Measurements from ENCODE around the gene ABCA13.

The ABCA13 gene

DNA sequence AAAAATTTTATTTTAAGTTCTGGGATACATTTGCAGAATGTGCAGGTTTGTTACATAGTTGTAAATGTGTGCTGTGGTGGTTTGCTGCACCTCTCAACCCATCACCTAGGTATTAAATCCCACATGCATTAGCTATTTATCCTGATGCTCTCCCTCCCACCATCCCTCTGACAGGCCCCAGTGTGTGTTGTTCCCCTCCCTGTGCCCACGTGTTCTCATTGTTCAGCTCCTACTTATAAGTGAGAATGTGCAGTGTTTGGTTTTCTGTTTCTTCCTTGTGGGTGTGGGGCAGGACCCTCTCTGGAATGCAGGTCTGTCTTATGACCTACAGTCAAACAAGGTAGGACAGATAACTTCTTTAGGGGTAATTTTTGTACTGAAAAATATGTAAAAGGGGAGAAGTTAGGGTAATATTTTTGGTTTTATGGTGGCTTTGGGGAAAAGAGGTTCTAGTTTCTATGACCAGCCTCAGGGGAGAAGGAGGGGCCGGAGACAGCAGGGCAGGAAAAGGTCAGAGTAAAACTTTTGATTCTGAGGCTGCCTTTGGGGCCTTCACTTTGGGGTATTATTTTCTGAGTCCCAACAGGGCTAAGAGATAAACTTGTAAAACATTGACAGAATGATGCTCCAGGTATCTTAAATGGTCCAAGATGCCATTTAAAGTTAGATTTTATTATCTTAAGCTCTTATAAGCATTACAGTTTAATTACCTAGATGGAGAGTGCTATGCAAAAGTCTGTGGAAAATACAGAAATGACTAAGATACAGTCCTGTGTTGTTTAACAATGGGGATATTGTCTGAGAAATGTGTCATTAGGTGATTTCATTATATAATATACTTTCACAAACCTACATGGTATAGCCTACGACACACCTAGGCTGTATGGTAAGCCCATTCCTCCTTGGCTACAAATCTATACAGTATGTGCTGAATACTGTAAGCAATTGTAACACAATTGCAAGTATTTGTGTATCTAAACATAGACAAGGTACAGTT lies 354.8 kb downstream of the ABCA13 start:
- no peak for DNase-seq (ENCODE audit: low spot score)

DNA sequence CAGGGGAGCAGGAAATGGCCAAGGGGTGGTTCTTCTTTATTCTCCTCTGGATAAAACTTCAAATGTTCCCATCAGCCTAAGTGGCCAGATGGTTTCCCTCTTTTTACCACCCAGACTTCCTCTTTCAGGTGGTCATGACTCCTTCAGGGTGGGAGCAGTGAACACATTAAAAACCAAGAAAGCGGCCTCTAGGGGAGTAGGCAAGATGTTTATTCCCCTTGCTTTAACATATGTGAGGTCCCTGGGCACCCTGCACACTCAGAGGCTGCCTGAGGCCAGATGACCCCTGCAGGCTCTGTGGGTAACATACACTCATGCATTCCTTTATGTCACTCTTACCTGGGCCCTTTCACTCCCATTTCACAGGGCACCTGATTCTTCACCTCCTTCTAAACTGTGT lies 357.4 kb downstream of the ABCA13 start:
- no peak for DNase-seq (ENCODE audit: low spot score)

DNA sequence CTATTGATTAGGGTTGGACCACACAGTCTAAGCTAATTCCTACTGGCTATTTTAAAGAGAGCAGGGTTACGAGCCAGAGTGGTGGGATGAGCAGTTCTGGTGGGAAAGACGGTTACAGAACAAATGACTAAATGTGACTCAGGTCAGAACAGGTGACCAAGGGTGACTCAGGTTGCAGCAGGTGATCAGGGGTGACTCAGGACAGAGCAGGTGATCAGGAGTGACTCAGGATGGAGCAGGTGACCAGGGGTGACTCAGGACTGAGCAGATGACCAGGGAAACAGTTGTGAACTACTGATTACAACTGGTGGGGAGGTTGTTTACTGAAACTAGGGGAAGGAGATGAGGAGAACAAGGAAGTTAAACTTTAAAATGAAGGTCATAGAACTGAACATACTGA lies 366.3 kb downstream of the ABCA13 start:
- DNase-seq (ENCODE audit: low spot score), result no peak

DNA sequence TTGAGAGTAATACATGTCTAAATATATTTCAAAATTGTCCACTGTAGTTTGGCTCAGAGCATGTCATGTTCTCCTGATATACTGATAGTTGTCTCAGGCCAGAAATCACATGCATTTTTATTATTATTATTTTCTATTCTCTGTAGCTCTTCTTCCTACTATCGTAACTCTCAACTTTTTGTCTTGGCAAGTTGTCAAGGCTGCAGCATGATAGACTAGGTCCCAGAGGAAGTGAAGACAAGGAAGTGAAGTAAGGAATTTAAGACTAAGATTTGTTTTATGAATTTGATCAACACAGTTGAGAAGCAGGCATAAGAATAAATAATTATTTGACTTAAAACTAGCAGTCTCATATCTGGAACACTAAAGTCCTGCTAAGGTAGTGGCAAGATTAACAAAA lies 369.5 kb downstream of the ABCA13 start:
- no peak for DNase-seq (ENCODE audit: low spot score)

DNA sequence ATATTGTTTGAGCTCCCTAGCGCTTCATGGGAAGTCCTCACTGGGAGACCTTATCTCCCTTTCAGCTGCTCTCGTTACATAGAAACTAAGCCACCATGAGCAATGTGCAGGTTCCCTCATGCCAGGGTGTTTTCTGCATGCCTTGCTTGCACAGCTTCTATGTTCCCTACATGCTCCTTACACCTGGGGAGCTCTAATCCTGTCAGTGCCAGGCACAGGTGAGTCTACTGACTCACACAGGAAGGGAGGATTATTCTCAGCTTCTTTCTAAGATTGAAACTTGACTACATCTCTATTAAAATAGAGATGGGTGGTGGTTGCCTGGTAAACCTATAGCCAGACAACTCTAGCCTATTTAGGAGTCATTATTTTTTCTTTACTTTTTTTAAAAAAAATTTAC lies 377.4 kb downstream of the ABCA13 start:
- no peak for DNase-seq (ENCODE audit: low spot score)

DNA sequence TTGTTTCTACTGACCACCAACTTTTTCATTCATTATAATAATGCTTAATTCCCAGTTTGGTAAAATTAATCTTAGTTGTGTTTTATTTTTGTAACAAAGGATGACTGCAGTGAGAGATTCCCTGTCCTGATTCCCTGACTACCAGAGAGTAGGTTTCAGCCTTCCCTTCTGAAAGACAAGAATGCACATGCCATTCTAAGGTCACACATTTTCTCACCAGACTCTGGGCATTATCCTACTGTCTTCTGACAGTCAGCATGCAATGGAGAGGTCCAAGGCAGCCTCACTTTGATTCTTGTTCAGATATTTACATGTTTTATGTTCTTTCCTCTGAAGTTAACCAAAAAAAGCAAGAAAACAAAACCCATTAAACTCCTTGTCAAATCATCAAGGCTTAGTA lies 380.4 kb downstream of the ABCA13 start:
- DNase-seq (ENCODE audit: low spot score), result no peak

DNA sequence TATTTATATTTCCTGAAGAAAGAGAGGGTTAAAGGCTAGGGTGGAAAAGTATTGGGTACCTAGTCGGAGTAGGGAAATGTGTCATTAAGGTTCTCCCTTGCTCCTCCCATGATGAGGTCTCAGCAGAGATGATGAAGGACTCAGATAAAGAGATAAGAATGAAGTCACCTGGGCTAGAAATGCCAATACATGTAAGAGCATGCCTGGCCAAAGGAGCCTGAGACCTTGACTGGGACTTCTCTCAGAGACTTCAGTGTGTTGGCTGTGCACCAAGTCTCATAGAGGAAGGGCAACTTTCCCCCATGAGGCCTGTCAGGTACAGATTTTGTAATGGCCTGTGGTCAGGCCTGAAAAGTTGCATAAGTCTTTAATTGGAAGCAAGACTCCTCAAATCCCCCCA lies 392.1 kb downstream of the ABCA13 start:
- DNase-seq (ENCODE audit: low spot score), result no peak

DNA sequence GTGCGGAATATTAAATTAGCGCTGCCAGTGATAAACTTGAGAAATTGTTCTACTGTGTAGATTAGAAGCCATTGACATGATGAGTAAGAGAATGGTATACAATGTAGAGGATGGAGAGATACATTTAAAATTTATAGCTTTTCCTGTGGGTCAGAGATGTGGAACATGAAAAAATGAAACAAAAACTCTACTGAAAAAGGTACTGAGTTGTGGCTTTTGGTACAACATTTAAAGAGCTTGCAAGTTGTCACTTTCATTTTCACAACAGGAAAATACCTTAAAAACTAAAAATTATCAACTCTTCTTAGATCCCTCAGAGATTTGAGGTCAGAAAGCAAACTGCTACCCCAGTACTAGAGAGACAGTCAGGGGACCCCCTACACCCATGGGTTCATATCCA lies 404.3 kb downstream of the ABCA13 start:
- no peak for DNase-seq (ENCODE audit: low spot score)

DNA sequence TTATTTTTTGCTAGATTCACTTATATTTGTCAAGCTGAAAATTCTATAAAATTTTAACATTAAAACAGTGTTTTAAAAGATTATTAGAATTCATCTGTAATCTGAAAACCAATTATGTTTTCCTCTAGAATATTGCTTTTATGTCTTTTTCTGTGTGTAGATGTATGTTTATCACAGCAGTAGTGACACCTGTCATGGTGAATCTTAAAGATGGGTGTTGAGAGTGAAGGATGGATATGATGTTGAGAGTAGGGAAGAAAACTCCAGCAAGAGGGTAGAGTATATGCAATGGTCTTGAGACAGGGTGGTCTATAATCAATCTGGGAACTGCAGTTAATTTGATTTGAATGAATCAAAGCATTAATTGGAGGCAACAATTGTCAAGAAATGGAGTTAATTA lies 416.2 kb downstream of the ABCA13 start:
- no peak for DNase-seq (ENCODE audit: low spot score)

DNA sequence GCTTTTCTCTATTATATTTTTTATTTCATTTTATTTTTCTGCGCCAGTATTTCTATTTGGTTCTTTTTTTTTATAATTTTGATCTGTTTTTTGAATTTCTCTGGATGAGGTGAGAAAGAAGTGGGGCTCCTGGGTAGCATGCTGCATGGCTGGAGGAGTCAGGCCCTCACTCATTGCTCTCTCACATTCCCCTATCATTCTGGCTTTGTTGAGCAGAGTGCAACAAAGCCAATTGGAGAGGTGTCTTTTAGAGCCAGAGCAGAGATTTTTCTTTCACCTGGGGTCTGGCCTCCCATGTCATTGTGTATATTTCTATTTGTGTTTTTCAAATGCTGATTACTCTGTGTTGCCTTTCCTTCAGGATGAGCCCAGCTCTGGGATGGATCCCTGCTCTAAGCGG lies 423.1 kb downstream of the ABCA13 start:
- no peak for DNase-seq (ENCODE audit: low spot score)

DNA sequence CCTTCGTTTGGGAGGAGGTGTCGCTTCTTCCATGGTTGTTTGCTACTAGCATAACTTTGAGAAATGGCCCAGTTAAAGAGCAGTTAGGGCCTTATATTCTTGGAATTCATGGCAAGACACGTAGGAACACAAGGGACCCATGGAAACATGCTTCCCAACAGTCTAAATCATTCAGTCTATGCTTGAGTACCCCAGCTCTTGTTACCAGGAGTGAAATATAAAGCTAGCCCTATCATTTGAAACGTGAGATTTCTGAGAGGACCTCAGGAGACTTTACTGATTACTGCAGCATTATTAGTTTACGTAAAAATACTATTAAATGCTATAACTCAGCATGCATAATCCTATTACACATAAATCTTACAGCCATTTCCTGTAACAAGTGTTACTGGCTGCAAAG lies 424.5 kb downstream of the ABCA13 start:
- no peak for DNase-seq (ENCODE audit: low spot score)

DNA sequence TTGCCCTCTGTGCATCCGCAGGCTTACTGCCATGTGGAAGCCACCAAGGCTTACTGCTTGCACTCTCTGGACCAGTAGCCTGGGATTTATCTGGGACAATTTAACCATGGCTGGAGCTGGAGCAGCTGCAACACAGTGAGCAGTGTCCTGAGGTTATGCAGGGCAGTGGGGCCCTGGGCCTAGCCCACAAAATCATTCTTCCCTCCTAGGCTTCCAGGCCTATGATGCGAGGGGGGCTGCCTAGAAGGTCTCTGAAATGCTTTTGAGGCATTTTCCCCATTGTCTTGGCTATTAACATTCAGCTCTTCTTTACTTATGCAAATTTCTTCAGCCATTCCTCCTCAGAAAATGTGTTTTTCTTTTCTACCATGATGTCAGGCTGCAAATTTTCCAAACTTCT lies 439.4 kb downstream of the ABCA13 start:
- DNase-seq (ENCODE audit: low spot score), result no peak

DNA sequence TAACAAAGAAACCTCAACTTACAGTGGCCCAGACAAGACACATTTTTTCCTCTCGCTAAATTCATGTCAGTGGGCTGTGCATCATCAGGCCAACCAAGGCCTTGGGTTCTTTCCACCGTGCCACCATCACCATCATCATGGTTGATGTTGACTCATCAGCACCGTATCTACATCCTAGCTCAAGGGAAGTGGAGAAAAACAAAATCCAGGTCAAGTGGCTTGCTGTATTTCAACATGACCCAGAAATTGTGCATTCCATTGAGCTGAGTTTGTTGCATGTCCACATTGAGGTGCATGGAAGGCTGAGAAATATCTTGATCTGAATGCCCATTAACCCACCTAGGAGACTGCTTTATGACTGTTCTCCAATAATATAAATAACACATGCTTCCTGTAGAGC lies 440.7 kb downstream of the ABCA13 start:
- no peak for DNase-seq (ENCODE audit: low spot score)

DNA sequence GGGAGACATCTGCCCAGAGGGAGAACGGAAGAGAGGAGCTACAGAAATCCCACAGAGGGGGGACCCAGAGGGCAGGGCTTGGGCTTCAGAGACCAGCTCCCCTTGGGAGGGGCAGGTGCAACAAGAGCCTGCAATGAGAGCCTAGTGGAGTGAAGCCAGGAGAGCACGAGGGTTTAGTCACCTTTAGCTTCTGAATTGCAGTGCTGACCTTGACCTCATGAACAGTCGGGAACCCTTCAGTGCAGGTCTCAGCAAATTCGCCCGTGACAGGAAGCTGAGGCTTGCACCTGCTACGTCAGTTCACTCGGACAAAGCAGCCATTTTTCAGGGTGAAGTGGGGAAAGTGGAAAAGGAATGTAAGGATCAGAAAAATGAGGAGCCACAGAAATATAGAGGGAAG lies 446.2 kb downstream of the ABCA13 start:
- DNase-seq (ENCODE audit: low spot score), result no peak

DNA sequence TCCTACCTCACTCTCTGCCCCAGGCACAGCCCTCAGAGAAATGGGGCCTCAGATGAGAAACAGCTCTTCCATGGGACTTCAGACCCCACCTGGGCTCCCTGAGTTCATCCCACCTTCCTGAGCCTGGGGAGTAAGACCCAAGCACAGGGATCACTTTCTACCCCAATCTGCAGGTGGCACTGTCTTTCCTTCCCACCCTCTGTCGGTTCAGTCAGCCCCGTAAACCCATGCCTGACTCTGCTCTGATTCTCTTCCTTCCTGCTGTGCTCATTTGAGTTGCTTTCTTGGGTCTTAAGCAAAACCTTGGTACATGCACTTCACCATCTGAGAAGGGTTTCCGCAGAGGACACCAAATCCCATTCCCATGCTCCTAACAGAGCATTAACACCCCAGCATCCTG lies 446.7 kb downstream of the ABCA13 start:
- no peak for DNase-seq (ENCODE audit: low spot score)

DNA sequence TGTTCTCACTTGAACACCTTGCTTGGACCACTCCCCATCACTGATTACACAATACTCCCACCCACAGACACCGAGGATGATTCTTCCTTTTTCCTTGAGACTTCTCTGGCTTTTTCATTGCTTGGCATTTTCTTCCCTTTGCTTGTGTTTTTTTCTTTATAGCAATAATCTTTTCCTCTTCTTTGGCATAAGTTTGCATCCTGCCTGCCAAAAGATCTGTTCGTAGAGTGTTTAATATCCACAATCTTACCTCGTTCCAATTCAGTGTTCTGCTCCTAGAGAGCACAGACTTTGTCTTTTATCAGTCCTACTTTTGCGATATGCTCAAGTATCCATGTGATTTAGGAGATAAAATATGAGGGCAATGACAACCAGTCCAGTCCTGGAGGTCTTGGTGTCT lies 449.8 kb downstream of the ABCA13 start:
- no peak for DNase-seq (ENCODE audit: low spot score)

DNA sequence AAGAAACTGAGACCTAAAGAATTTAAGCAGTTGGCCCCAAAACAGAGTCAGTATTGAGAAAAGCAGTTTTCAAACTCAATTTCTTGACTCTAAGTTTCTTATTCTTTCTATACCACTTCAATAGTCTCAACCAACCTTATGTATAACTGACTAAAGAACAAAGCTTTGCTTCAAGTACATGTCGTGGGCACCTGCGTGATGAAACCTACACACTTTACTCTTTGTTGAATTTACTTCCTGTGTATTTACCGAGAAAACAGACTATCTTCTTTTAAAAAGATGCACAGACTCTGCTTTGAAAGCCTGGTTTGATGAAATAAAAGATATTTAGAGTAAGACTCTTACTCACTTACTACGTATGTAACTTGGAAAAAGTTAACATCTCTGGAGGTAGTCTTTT lies 455.9 kb downstream of the ABCA13 start:
- no peak for DNase-seq (ENCODE audit: low spot score)

DNA sequence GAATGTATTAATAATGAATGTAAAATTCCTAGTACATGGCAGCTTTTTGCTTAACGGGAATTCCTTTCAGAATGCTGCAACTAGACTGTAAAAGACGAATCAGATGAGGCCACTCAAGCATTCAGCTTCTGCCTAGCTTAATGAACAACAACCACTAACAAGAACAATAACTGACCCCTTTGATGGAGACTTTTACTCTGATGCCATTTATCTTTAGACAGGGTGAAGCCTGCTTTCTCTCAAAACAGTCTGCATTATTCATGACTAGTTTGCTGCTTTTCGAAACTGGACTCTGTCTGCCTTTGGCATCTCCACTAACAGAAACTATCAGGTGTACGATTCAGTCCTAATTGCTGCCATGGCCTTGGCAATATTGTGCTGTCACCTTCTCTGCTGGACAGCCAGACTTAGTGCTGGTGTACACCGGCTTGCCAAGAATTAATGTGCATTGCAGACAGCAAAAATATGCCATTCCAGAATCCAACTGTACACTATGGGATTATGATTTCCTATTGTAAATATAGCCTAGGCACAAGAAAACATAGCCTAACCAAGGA lies 457.6 kb downstream of the ABCA13 start:
- DNase-seq (ENCODE audit: low spot score), result no peak

DNA sequence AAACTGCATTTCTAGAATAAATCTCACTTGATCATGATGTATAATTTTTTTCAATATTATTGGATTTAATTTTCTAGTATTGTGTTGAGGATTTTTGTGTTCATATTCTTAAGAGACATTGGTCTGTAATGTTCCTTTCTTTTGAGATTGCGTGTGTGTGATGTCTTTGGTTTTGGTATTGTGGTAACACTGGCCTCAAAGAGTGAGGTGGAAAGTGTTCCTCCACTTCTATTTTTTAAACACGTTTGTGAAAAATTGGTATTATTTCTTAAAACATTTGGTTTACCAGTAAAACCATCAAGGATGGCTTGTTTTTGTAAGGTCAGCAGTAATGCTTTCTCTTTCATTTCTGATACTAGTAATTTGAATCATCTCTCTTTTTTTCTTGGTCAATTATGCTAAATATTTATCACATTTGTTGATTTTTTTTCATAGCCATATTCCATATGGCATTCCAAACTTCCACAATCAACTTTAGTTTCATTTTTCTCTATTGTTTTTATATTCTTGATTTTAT lies 462.9 kb downstream of the ABCA13 start:
- DNase-seq (ENCODE audit: low spot score), result peak; percentile 14

DNA sequence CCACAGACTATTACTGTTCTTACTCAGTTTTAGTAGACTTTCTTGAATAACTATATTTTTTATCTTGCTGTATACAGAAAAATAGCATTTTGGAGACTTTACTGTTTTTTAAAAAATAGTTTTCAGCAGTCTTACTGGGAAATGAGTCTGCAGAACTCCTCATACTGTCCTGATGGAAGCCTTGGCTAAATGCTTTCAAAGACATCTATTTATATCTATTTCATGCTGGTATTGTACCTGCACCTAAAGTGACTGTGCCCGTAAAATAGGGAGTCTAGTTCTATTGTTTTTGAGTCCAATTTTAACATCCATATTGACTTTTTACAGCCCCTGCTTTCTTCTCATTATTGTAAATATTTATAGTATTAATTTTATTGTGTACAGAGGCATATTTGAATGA lies 464.5 kb downstream of the ABCA13 start:
- no peak for DNase-seq (ENCODE audit: low spot score)

DNA sequence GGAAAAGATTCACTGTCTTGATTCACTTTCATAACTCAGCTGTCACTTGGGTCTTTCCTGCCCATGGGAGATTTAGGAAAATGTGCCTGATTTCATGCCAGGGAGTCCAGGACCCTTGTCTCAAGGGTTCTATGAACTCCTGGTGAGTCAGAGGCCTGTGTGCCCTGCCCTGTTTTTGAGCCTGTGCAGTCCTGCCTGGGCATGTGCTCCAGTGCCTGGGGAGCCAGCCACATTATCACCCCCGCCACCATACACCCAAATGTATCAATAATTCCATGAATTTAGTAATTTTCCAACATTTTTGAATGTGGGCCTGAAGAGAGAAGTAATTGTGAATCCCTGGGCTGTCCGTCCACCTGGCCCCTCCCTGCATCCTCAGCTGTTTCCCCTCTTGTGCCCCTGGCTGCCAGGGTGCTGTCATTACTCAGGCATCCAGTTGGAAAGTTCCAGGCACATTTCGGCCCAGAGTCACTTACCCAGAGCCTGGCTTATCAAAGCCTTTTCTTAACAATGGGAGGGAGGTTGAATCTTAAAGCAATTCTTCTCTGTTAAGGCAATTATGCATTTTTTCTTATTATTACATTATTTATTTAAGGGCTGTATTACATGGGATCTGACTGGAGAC lies 465.2 kb downstream of the ABCA13 start:
- DNase-seq (ENCODE audit: low spot score), result no peak

DNA sequence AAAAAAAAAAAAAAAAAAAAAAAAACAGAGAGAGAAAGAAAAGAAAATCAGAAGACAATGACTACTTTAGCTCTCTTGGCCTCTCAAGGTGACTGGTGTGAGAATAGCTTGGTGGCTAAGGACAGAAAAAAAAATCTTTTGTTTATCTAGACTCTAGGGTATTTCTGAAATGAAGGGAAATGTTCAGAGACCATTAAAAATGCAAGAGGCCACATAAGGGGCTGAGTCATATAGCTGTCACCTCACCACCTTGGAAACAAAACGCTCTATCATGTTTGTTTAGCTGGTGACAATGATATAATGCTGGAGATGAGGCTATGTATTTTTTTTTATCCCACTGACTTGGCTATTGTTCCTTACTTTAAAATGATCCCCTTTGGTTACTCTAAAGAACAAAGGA lies 466.1 kb downstream of the ABCA13 start:
- DNase-seq (ENCODE audit: low spot score), result no peak

DNA sequence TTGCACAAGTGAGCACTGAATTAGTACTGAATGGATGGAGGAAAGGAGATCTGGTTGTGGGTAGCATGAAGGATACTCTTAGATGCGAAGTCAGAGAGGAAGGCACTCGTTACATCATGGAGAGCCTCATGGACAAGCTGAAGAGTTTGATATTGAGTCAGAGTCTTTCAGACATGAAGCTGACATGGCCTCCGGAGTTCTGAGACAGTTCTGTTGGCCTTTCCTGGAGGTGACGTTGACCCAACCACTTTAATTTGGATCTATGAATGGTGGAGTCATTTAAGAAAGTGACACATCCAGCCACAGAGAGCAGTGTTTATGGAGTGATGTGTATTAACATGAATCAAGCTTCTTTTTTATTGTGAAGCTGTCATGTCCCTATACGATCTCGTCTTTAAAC lies 466.8 kb downstream of the ABCA13 start:
- no peak for DNase-seq (ENCODE audit: low spot score)

Measured in activated CD4-positive, alpha-beta T cell treated with anti-CD3 and anti-CD28 coated beads, Interleukin-2, Interleukin-4, amounts not matched to agents 100 ng/mL and 50 ng/mL, durations not matched to agents 16 hours and 8 hours (primary cell).